Type B pancreatic cell (in vitro differentiated cells): ENCODE results near the gene PLPP4. TPM values are rescaled to one million over a fixed set of nuclear protein-coding genes. Genes with fewer than 3 reads are reported as not detected.

Experiments
- DNase-seq: peaks from one replicate; pipeline ENCODE4 v3.0.0; 2021; ENCODE audit warnings: mixed read lengths; ENCODE audit not compliant: unreplicated experiment; ENCODE audit errors: extremely low spot score
- H3K27ac Mint-ChIP-seq: 2 replicates; pipeline ENCODE4 v1.8.0; 2021; ENCODE audit warnings: mild to moderate bottlenecking, mixed read lengths
- H3K27me3 Mint-ChIP-seq: 2 replicates; pipeline ENCODE4 v1.8.0; 2021; ENCODE audit warnings: mixed read lengths
- H3K36me3 Mint-ChIP-seq: 2 replicates; pipeline ENCODE4 v1.8.0; 2021; ENCODE audit warnings: mixed read lengths
- H3K4me1 Mint-ChIP-seq: one replicate; pipeline ENCODE4 v1.8.0; 2021; ENCODE audit warnings: mixed read lengths; ENCODE audit not compliant: unreplicated experiment
- H3K4me3 Mint-ChIP-seq: 2 replicates; pipeline ENCODE4 v1.8.0; 2021; ENCODE audit warnings: mild to moderate bottlenecking, mixed read lengths
- H3K9me3 Mint-ChIP-seq: 2 replicates; pipeline ENCODE4 v1.8.0; 2021; ENCODE audit warnings: mixed read lengths
- total RNA-seq: library from RNA; stranded (reverse); gene quantifications from 2 replicates; pipeline ENCODE4 v1.2.1, GENCODE V29; 2021; ENCODE audit warnings: low replicate concordance
- TF ChIP-seq, protein P1 (sequence below): fragments of 200-600 bp; sonication (generic); conservative IDR thresholded peaks from 2 replicates; pipeline ENCODE4 v1.5.0; 2021; ENCODE audit warnings: antibody characterized with exemption, mild to moderate bottlenecking

PLPP4 gene
- total RNA-seq, 1 donor from 2014 or later = 4.4 TPM

DNA sequence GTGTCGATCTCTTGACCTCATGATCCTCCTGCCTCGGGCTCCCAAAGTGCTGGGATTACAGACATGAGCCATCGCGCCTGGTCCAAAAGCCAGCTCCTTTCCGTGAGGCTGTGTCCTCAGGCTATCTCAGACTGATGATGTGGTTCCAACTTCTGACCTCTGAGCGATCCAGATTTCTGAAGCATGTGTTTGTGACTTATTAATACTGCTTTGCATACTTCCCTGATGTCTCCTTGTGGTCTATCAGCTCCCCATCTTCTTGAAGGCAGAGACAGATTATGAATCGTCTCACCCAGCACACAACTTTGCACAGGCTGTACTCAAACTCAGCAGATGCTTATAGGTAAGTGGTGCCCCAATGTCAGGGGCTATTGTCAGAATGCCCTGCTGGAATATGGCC, 2.0 kb upstream of the PLPP4 start:
- no peak overlapping the region for H3K27ac Mint-ChIP-seq
- DNase-seq = no peak
- H3K9me3 Mint-ChIP-seq = no peaks in the 10 kb centered on the region
- no peak overlapping the region for H3K4me3 Mint-ChIP-seq
- no peaks in the 10 kb centered on the region for H3K36me3 Mint-ChIP-seq
- peaks cover 24% of the 10 kb centered on the region for H3K4me1 Mint-ChIP-seq
- TF ChIP-seq, protein P1, sequence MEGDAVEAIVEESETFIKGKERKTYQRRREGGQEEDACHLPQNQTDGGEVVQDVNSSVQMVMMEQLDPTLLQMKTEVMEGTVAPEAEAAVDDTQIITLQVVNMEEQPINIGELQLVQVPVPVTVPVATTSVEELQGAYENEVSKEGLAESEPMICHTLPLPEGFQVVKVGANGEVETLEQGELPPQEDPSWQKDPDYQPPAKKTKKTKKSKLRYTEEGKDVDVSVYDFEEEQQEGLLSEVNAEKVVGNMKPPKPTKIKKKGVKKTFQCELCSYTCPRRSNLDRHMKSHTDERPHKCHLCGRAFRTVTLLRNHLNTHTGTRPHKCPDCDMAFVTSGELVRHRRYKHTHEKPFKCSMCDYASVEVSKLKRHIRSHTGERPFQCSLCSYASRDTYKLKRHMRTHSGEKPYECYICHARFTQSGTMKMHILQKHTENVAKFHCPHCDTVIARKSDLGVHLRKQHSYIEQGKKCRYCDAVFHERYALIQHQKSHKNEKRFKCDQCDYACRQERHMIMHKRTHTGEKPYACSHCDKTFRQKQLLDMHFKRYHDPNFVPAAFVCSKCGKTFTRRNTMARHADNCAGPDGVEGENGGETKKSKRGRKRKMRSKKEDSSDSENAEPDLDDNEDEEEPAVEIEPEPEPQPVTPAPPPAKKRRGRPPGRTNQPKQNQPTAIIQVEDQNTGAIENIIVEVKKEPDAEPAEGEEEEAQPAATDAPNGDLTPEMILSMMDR = no peak
- peaks cover 75% of the 10 kb centered on the region for H3K27me3 Mint-ChIP-seq

- H3K27me3 Mint-ChIP-seq = peaks cover 81% of the 10 kb centered on the region
- H3K27ac Mint-ChIP-seq = no peak overlapping the region
- H3K4me1 Mint-ChIP-seq = peaks cover 24% of the 10 kb centered on the region
- no peak for DNase-seq
- no peaks in the 10 kb centered on the region for H3K36me3 Mint-ChIP-seq
- H3K4me3 Mint-ChIP-seq = peak overlapping the region; percentile 95
- no peaks in the 10 kb centered on the region for H3K9me3 Mint-ChIP-seq
- TF ChIP-seq, protein P1 = no peak
These were observed 1.4 kb upstream of the PLPP4 start for GRCh38 chr10:120455606-120456005.

GRCh38 chr10:120456143-120456625, 843 bp upstream of the PLPP4 start:
- peak overlapping the region; percentile 65 for H3K27ac Mint-ChIP-seq
- peaks cover 4% of the 10 kb centered on the region for H3K9me3 Mint-ChIP-seq
- H3K4me1 Mint-ChIP-seq = peaks cover 24% of the 10 kb centered on the region
- DNase-seq = no peak
- H3K4me3 Mint-ChIP-seq = peak overlapping the region; percentile 95
- no peaks in the 10 kb centered on the region for H3K36me3 Mint-ChIP-seq
- TF ChIP-seq, protein P1 = no peak
- peaks cover 87% of the 10 kb centered on the region for H3K27me3 Mint-ChIP-seq

DNA sequence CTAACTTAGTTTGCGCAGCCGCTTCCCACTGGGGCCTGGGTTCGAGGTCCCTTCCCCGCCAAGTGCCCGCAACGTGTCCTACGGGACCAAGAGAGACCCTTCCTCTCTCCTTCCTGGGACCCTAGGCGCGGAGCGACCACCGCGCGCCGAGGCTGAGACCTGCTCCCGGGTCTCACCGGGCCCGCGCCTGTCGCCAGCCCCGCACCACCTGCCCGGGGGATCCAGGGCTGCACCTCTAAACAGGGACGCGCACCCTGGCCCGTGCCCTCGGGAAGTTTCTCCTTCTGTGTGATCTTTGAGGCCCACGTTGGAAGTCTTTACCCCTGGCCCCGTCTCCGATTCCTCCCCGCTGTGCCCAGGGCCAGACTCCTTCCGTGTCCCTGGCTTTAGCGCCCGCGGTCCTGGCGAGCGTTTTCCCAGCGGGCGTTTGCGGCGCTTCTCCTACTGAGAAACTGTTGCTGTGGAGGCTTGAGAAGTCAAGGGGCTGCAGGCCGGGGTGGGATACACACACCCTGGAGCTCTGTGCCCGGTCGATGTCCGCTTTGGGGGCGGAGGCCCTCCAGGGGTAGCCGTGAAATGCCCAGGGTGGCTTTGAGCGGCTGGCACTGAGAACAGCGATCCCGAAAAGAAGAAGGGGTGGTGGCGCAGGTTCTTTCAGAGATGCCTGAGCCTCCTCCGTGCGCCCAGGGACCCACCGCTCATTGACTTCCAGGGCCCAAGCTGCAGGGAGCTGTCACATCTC, 575 bp downstream of the PLPP4 start:
- H3K27ac Mint-ChIP-seq = no peak overlapping the region
- H3K9me3 Mint-ChIP-seq = peaks cover 4% of the 10 kb centered on the region
- H3K36me3 Mint-ChIP-seq = no peaks in the 10 kb centered on the region
- peak overlapping the region; percentile 83 for H3K4me3 Mint-ChIP-seq
- H3K4me1 Mint-ChIP-seq = peaks cover 15% of the 10 kb centered on the region
- DNase-seq = no peak
- TF ChIP-seq, protein P1 = no peak
- H3K27me3 Mint-ChIP-seq = peaks cover 83% of the 10 kb centered on the region

- Mint-ChIP-seq H3K4me1 (peaks cover 13% of the 10 kb centered on the region), H3K27ac (no peak overlapping the region), H3K4me3 (peak overlapping the region; percentile 83), H3K9me3 (peaks cover 4% of the 10 kb centered on the region), H3K27me3 (peaks cover 76% of the 10 kb centered on the region), H3K36me3 (no peaks in the 10 kb centered on the region)
- no peak for DNase-seq
- TF ChIP-seq, protein P1 = no peak
These were observed 1.4 kb downstream of the PLPP4 start for GRCh38 chr10:120458432-120458831.
